Uterus (tissue), 2 donors: Measurements from ENCODE around the gene PEAK1.

Experiments
- POLR2A ChIP-seq, 2 donors: fragments of 450-650 bp; IDR thresholded peaks; one replicate each; pipeline ENCODE4 v1.6.1; 2016; ENCODE audit warnings: antibody characterized with exemption in 2 of 2, mild to moderate bottlenecking in 1 of 2, moderate library complexity in 1 of 2
- TF ChIP-seq, protein P1 (sequence below), 4 experiments: fragments of 200-600 bp in 2 of 4; fragments of 450-650 bp in 2 of 4; sonication (generic) in 2 of 4; IDR thresholded peaks; one replicate each; pipeline ENCODE4 v1.5.1; 2016 to 2019; ENCODE audit warnings: antibody characterized with exemption in 4 of 4, mild to moderate bottlenecking in 2 of 4, moderate library complexity in 1 of 4

DNA sequence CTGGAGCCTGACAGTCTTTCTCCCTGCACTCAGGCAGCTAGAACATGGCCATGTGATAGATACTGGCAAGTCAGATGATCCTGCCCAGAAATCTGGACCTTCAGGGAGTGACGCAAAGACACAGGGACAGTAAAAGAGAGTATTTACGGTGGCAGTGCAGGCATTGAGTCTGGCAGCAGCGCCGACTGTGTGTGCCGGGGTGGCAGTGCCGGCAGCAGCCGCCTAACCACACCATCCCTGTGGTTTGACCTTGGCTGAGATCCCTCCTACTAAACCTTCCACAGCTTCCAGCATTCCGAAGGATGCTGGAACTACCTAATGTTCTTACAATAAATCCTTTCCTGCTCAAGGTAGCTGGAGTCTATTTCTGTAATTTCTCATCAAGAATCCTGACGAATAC is 344.4 kb downstream of the PEAK1 start:
- TF ChIP-seq POLR2A (IDR thresholded peaks at IDR 0.05): no peak
- TF ChIP-seq, protein P1, sequence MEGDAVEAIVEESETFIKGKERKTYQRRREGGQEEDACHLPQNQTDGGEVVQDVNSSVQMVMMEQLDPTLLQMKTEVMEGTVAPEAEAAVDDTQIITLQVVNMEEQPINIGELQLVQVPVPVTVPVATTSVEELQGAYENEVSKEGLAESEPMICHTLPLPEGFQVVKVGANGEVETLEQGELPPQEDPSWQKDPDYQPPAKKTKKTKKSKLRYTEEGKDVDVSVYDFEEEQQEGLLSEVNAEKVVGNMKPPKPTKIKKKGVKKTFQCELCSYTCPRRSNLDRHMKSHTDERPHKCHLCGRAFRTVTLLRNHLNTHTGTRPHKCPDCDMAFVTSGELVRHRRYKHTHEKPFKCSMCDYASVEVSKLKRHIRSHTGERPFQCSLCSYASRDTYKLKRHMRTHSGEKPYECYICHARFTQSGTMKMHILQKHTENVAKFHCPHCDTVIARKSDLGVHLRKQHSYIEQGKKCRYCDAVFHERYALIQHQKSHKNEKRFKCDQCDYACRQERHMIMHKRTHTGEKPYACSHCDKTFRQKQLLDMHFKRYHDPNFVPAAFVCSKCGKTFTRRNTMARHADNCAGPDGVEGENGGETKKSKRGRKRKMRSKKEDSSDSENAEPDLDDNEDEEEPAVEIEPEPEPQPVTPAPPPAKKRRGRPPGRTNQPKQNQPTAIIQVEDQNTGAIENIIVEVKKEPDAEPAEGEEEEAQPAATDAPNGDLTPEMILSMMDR (IDR thresholded peaks at IDR 0.05): no peak
